ENCODE results near the gene GABBR2.

DNA sequence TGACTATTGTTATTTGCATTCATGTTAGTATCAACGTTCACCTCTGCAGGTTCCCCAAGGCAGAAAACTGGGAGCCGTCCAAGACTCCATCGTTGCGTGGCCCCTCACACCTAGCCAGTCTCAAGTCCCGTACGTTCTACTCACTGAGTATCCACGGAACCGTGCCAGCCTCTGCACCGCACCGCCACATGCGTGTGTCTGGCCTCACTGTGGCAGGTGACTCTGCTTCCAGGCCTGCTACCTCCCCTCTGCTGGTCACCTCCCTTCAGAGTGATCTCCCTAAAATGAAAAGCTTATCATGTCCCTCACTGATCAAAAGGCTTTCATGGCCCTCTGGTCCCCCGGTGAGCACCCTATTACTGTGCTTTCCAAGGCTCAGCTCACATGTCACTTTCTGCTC lies 108.1 kb downstream of the GABBR2 start:
- TF ChIP-seq ZNF583 (CRISPR knock-in tag; IDR thresholded peaks at IDR 0.05) (no peak), NFE2 (IDR thresholded peaks at IDR 0.05; ENCODE audit: low read depth) (no peak), NR2F6 (CRISPR knock-in tag; IDR thresholded peaks at IDR 0.05) (no peak), BACH1 (tag; IDR thresholded peaks at IDR 0.05) (no peak), CBFA2T3 (IDR thresholded peaks at IDR 0.05) (no peak), ZNF76 (CRISPR knock-in tag; IDR thresholded peaks at IDR 0.05; ENCODE audit: borderline replicate concordance) (no peak), ZNF134 (CRISPR knock-in tag; conservative IDR thresholded peaks at IDR 0.05) (no peak), ZNF347 (CRISPR knock-in tag; IDR thresholded peaks at IDR 0.05; ENCODE audit: low read depth) (no peak)
- TF ChIP-seq, protein P1, sequence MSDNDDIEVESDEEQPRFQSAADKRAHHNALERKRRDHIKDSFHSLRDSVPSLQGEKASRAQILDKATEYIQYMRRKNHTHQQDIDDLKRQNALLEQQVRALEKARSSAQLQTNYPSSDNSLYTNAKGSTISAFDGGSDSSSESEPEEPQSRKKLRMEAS (CRISPR knock-in tag; IDR thresholded peaks at IDR 0.05) = no peak
- TF ChIP-seq, protein P2, sequence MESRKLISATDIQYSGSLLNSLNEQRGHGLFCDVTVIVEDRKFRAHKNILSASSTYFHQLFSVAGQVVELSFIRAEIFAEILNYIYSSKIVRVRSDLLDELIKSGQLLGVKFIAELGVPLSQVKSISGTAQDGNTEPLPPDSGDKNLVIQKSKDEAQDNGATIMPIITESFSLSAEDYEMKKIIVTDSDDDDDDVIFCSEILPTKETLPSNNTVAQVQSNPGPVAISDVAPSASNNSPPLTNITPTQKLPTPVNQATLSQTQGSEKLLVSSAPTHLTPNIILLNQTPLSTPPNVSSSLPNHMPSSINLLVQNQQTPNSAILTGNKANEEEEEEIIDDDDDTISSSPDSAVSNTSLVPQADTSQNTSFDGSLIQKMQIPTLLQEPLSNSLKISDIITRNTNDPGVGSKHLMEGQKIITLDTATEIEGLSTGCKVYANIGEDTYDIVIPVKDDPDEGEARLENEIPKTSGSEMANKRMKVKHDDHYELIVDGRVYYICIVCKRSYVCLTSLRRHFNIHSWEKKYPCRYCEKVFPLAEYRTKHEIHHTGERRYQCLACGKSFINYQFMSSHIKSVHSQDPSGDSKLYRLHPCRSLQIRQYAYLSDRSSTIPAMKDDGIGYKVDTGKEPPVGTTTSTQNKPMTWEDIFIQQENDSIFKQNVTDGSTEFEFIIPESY (CRISPR knock-in tag; IDR thresholded peaks at IDR 0.05) = no peak
- TF ChIP-seq, protein P3, sequence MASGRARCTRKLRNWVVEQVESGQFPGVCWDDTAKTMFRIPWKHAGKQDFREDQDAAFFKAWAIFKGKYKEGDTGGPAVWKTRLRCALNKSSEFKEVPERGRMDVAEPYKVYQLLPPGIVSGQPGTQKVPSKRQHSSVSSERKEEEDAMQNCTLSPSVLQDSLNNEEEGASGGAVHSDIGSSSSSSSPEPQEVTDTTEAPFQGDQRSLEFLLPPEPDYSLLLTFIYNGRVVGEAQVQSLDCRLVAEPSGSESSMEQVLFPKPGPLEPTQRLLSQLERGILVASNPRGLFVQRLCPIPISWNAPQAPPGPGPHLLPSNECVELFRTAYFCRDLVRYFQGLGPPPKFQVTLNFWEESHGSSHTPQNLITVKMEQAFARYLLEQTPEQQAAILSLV (tag; IDR thresholded peaks at IDR 0.05) = no peak
- TF ChIP-seq, protein P4, sequence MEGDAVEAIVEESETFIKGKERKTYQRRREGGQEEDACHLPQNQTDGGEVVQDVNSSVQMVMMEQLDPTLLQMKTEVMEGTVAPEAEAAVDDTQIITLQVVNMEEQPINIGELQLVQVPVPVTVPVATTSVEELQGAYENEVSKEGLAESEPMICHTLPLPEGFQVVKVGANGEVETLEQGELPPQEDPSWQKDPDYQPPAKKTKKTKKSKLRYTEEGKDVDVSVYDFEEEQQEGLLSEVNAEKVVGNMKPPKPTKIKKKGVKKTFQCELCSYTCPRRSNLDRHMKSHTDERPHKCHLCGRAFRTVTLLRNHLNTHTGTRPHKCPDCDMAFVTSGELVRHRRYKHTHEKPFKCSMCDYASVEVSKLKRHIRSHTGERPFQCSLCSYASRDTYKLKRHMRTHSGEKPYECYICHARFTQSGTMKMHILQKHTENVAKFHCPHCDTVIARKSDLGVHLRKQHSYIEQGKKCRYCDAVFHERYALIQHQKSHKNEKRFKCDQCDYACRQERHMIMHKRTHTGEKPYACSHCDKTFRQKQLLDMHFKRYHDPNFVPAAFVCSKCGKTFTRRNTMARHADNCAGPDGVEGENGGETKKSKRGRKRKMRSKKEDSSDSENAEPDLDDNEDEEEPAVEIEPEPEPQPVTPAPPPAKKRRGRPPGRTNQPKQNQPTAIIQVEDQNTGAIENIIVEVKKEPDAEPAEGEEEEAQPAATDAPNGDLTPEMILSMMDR (IDR thresholded peaks at IDR 0.05 in 2 of 3, conservative IDR thresholded peaks at IDR 0.05 in 1 of 3; ENCODE audit: insufficient read depth in 2 of 3, low read depth in 1 of 3, low read length in 3 of 3) = no peak
- TF ChIP-seq, protein P5, sequence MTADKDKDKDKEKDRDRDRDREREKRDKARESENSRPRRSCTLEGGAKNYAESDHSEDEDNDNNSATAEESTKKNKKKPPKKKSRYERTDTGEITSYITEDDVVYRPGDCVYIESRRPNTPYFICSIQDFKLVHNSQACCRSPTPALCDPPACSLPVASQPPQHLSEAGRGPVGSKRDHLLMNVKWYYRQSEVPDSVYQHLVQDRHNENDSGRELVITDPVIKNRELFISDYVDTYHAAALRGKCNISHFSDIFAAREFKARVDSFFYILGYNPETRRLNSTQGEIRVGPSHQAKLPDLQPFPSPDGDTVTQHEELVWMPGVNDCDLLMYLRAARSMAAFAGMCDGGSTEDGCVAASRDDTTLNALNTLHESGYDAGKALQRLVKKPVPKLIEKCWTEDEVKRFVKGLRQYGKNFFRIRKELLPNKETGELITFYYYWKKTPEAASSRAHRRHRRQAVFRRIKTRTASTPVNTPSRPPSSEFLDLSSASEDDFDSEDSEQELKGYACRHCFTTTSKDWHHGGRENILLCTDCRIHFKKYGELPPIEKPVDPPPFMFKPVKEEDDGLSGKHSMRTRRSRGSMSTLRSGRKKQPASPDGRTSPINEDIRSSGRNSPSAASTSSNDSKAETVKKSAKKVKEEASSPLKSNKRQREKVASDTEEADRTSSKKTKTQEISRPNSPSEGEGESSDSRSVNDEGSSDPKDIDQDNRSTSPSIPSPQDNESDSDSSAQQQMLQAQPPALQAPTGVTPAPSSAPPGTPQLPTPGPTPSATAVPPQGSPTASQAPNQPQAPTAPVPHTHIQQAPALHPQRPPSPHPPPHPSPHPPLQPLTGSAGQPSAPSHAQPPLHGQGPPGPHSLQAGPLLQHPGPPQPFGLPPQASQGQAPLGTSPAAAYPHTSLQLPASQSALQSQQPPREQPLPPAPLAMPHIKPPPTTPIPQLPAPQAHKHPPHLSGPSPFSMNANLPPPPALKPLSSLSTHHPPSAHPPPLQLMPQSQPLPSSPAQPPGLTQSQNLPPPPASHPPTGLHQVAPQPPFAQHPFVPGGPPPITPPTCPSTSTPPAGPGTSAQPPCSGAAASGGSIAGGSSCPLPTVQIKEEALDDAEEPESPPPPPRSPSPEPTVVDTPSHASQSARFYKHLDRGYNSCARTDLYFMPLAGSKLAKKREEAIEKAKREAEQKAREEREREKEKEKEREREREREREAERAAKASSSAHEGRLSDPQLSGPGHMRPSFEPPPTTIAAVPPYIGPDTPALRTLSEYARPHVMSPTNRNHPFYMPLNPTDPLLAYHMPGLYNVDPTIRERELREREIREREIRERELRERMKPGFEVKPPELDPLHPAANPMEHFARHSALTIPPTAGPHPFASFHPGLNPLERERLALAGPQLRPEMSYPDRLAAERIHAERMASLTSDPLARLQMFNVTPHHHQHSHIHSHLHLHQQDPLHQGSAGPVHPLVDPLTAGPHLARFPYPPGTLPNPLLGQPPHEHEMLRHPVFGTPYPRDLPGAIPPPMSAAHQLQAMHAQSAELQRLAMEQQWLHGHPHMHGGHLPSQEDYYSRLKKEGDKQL (CRISPR knock-in tag; IDR thresholded peaks at IDR 0.05; ENCODE audit: borderline replicate concordance) = no peak

Measured in K562 (cell line).